AG04449 (cell line): ENCODE data around the gene TPO.
"Not testable (repeated sequence)": the region's sequence is repeated elsewhere in the genome, so short reads cannot be mapped to it uniquely, and the experiment has no call there.

Experiments
- CTCF ChIA-PET: fragments of 350-600 bp; formaldehyde crosslinking; extraction: SDS; loops from one replicate; lab custom pipeline; 2021; ENCODE audit warnings: antibody characterized with exemption; lab: Yijun Ruan, JAX
- POLR2A ChIA-PET: fragments of 400-600, 350-600 bp; formaldehyde crosslinking; extraction: SDS; loops from one replicate; lab custom pipeline; 2020; ENCODE audit warnings: antibody characterized with exemption, inconsistent platforms; lab: Yijun Ruan, JAX
- DNase-seq: peaks from one replicate; pipeline ENCODE4 v3.0.0-alpha.2; 2010; ENCODE audit warnings: low read depth, low spot score
- H3K4me3 ChIP-seq: 2 replicates; pipeline ENCODE4 v1.5.1; 2011; ENCODE audit warnings: low read depth, mild to moderate bottlenecking, control low read depth, low read length
- CTCF ChIP-seq: IDR thresholded peaks from one replicate; pipeline ENCODE4 v1.5.1; 2011; ENCODE audit warnings: mild to moderate bottlenecking, moderate library complexity, low read length, control low read depth, inconsistent platforms; ENCODE audit not compliant: insufficient read depth; ENCODE audit errors: missing control alignments

TPO gene

GRCh38 chr2:1373830-1374229 is 39.4 kb upstream of the TPO start:
- ChIA-PET CTCF (no interaction called here), POLR2A (no interaction called here)
- H3K4me3 ChIP-seq: no peak overlapping the region
- DNase-seq: no peak
- no peak for TF ChIP-seq CTCF

GRCh38 chr2:1374287-1374686 is 39.0 kb upstream of the TPO start:
- POLR2A ChIA-PET: no interaction called here
- CTCF ChIA-PET: no interaction called here
- H3K4me3 ChIP-seq: no peak overlapping the region
- TF ChIP-seq CTCF: no peak
- no peak for DNase-seq

GRCh38 chr2:1375794-1376193 is 37.5 kb upstream of the TPO start:
- TF ChIP-seq CTCF: no peak
- no peak overlapping the region for H3K4me3 ChIP-seq
- no peak for DNase-seq
- POLR2A ChIA-PET: no interaction called here
- CTCF ChIA-PET: no interaction called here

- no peak for DNase-seq
- ChIA-PET CTCF (no interaction called here), POLR2A (no interaction called here)
- no peak overlapping the region for H3K4me3 ChIP-seq
- TF ChIP-seq CTCF: no peak
Observed at GRCh38 chr2:1377473-1377872, 35.8 kb upstream of the TPO start.

GRCh38 chr2:1378456-1379150 is 34.7 kb upstream of the TPO start:
- DNase-seq: no peak
- ChIA-PET CTCF (no interaction called here), POLR2A (no interaction called here)
- TF ChIP-seq CTCF: no peak
- H3K4me3 ChIP-seq: no peak overlapping the region

- ChIA-PET CTCF (no interaction called here), POLR2A (no interaction called here)
- DNase-seq: no peak
- TF ChIP-seq CTCF: no peak
- H3K4me3 ChIP-seq: no peak overlapping the region
Observed at GRCh38 chr2:1381644-1382043, 31.6 kb upstream of the TPO start.

- POLR2A ChIA-PET, DNase-seq, H3K4me3 ChIP-seq: not testable (repeated sequence)
Observed at GRCh38 chr2:1387954-1388725, 25.1 kb upstream of the TPO start.

GRCh38 chr2:1390118-1390517 is 23.1 kb upstream of the TPO start:
- DNase-seq, CTCF ChIA-PET, POLR2A ChIA-PET, H3K4me3 ChIP-seq: not testable (repeated sequence)

More at GRCh38 chr2:1387954-1388725, 25.1 kb upstream of the TPO start:
- CTCF ChIA-PET: not testable (repeated sequence)
